Measurements from ENCODE around the gene UBE2O. TPM values are rescaled to one million over a fixed set of nuclear protein-coding genes. Genes with fewer than 3 reads are reported as not detected.
A peak's percentile ranks its signal among the peaks of the same experiment; 100 is the strongest.

The UBE2O gene
- total RNA-seq, 1 donor from 2014 or later: 39.0 TPM

DNA sequence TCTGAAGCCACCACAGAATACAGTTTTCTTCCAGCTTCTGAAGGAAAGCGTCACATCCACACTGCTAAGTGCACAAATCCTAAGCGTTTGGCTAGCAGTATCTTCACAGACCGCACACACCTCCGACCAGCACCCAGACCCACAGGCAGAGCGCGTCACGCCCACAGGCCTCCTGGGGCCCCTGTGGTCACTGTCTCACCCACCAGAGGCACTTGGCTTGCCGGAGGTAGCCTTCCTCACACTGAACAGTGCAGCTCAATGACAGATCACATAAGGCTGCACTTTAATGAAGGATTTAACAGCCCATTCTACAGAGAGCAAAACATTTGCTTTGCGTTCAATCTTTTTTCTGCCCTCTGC lies 47.4 kb downstream of the UBE2O start:
- intact Hi-C loops (cut with micrococcal nuclease): loop anchor here (5.0 kb wide), 1 partner anchor 52 kb away; no protein-coding TSS in a partner anchor
- peak; percentile 33 for DNase-seq
- no peak for ATAC-seq

DNA sequence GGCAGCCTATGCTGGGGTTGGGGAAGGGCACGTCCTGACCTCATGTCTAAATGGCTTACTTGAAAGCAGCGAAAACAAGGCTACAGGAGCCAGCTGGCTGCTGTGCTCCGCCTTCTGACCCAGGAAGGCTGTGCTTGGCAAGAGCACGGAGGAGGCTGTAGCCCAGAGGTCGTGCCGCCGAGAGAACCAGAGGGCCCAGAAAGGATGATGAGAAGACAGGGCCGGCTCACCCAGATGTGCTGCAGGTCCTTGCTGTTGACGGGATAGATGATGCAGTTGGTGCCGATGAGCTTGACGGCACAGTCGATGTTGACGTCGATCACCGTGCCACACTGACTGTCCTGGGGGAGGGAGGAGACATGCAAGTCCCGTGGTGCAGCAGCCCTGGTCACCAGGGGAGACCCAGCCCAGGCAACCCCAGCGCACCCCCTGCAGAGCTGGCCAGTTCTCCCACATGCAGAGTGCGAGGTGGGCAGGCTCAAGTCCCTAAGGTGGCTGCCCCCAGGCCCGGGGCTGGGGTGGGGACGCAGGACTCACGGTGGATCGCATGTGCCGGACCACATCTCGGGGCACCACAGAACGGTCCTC lies 47.9 kb downstream of the UBE2O start:
- intact Hi-C loops (cut with micrococcal nuclease): loop anchor here (5.0 kb wide), 1 partner anchor 52 kb away; no protein-coding TSS in a partner anchor

DNA sequence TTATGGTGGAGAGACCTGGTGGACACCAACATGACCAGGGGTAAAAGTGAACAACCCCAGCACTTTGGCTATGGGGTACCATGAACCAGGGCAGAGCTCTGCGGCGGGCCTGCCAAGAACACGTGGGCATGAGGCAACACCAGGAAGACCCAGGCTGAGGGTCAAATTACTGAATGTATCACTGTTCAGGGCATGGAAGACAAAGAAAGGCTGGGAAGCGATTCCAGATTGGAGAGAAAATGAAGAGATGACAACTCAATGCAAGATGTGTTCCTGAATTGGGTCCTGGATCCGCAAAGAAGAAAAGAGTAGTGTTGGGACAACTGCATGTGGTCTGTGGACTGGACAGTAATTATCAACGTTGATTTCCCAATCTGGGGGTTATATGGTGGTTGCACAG lies 48.7 kb downstream of the UBE2O start:
- DNase-seq (peak; percentile 27), ATAC-seq (no peak)
- intact Hi-C loops (cut with micrococcal nuclease): no loop called here

More for the DNA sequence above, 47.9 kb downstream of the UBE2O start:
- peak; percentile 80 for DNase-seq
- ATAC-seq: peak; percentile 73

DNA sequence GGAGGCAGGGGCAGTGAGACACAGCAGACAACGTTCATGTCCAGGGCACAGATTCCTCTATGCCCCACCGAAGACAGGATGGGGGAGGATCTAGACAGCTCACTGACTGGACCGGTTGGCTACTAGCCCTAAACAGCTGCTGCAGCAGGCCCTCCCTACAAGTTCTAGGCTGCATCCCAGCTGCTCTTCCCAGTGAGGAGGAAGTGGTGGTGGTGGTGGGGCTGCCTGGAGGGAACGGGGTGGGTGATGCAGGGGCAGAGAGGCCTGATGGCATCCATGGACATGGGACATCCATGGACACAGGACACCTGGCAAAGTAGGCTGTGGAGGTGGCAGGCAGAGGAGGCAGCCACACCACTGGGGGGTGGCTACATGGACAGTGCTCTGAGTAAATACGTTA lies 50.2 kb downstream of the UBE2O start:
- ATAC-seq: no peak
- intact Hi-C loops (cut with micrococcal nuclease): no loop called here
- DNase-seq: no peak

- DNase-seq: no peak
- intact Hi-C loops (cut with micrococcal nuclease): loop anchor here (5.0 kb wide), 1 partner anchor 97 kb away; no protein-coding TSS in a partner anchor
- no peak for ATAC-seq
Measured at GRCh38 chr17:76399175-76400172, 53.5 kb downstream of the UBE2O start.

DNA sequence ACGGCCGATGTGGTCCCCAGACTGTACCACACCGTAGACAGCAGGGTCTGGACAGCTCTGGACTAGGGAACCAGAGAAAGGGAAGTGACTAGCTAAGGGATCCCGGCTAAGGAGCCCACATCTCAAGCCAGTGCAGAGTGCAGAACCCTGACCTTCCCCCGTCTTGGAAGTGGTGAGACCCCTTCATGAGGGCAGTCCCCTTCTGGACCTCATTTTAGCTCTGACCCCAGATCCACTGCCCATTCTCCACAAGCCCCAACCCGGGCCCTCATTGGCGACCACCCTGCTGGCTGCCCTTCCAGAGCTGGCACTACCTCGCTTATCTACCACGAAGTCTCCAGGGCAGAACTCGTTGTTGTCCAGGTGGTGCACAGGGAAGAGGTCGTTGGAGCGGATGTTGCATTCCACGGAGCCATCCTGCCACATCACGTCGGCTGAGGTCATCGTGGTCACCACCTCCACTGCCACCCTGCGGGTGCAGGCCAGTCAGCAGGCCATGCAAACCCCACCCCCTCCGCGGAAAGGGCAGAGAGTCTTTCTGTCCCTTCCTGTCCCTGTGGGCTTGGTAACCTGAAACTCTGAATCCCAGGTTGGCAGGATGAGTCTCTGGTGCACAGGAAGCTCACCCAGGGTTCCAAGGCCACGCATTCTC lies 54.3 kb downstream of the UBE2O start:
- ATAC-seq: peak; percentile 14
- intact Hi-C loops (cut with micrococcal nuclease): loop anchor here (5.0 kb wide), 1 partner anchor 96 kb away; no protein-coding TSS in a partner anchor
- no peak for DNase-seq

GRCh38 chr17:76397687-76398522 lies 55.0 kb downstream of the UBE2O start:
- peak; percentile 82 for ATAC-seq
- intact Hi-C loops (cut with micrococcal nuclease): loop anchor here (5.0 kb wide), 1 partner anchor 96 kb away; no protein-coding TSS in a partner anchor
- peak; percentile 93 for DNase-seq

GRCh38 chr17:76397184-76397583 lies 55.8 kb downstream of the UBE2O start:
- intact Hi-C loops (cut with micrococcal nuclease): loop anchor here (5.0 kb wide), 1 partner anchor 95 kb away; no protein-coding TSS in a partner anchor
- ATAC-seq: no peak
- DNase-seq: no peak

DNA sequence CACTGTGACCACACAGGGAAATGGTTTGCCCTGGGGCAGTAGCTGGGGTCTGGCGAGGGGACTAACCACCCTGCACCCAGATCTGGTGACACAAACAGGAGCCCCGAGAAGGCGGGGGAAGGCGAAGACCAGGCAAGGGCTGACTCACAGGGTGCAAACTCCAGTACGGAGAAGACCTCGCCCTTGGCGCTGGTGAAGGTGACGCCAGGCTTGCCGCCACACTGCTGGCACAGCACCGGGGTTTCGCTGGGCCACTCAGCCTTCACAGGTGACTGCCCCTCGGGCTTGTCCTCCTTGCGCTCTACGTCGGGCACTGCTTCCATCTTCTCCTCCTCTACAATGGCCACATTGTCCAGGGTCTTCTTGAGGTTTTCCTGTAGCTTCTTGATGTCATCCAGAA lies 57.0 kb downstream of the UBE2O start:
- no peak for DNase-seq

DNA sequence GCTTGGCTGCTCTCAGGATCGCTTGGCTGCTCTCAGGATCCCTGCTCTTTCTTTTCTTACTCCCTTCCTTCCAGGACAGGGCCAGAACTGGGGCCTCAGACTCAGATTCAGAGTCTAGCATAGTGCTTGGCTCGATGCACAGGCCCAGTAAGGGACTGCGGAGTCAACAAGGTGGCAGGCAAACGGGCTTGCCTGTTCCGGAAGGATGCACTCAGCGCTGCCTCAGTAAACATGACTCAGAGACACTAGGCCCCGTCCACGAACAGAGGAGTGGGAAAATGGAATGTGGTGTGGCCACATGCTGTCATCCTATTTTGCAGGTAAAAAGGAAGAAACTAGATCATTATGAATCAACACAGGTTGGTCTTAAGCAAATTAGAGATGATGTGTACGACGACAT lies 58.8 kb downstream of the UBE2O start:
- intact Hi-C loops (cut with micrococcal nuclease): no loop called here
- no peak for DNase-seq
- ATAC-seq: no peak

More for the DNA sequence above, 57.0 kb downstream of the UBE2O start:
- no peak for ATAC-seq
- intact Hi-C loops (cut with micrococcal nuclease): loop anchor here (5.0 kb wide), 1 partner anchor 94 kb away; no protein-coding TSS in a partner anchor

DNA sequence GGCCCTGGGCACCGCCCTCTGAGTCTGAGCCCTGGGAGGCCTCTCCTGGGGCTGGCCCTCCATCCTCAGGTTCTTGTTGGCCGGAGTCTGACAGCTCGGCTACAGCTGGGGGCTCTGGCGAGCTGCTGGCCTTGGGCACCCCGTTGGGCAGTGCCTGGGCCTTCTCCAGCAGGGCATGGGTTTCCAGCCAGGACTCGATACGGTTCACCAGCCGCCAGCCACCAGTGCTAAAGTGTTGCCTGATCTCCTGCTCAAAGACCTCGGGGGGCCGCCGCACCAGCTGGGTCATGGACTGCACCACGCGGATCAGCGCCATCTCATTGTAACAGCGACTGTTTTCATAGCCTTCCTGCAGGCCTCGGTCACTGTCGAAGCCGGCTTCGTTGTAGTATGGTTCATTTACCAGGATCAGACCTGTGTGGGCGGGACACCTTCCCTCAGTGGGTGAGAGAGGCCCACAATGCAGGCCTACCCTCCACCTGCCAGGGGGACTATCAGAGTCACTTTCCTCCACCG lies 61.7 kb downstream of the UBE2O start:
- ATAC-seq (no peak), DNase-seq (no peak)
- intact Hi-C loops (cut with micrococcal nuclease): no loop called here

- DNase-seq (no peak), ATAC-seq (no peak)
- intact Hi-C loops (cut with micrococcal nuclease): no loop called here
Measured at GRCh38 chr17:76390003-76390421, 62.9 kb downstream of the UBE2O start.

GRCh38 chr17:76388966-76389888 lies 63.7 kb downstream of the UBE2O start:
- DNase-seq (no peak), ATAC-seq (no peak)
- intact Hi-C loops (cut with micrococcal nuclease): no loop called here

- ATAC-seq: no peak
- intact Hi-C loops (cut with micrococcal nuclease): no loop called here
- DNase-seq: no peak
Measured at GRCh38 chr17:76386966-76387765, 65.8 kb downstream of the UBE2O start.

- DNase-seq (peak; percentile 88), ATAC-seq (peak; percentile 47)
- intact Hi-C loops (cut with micrococcal nuclease): no loop called here
Measured at GRCh38 chr17:76385892-76386786, 66.8 kb downstream of the UBE2O start.

Measured in left ventricle myocardium superior (tissue), 1 donor.